Lower leg skin (tissue), 4 donors: Measurements from ENCODE around the gene RBL1. TPM values are rescaled to one million over a fixed set of nuclear protein-coding genes. Genes with fewer than 3 reads are reported as not detected.

Experiments used
- DNase-seq, 2 donors: peaks; one replicate each; pipeline ENCODE4 v3.0.0-alpha.2; 2019; ENCODE audit warnings: low spot score in 2 of 2
- H3K4me3 ChIP-seq: fragments of 200-600 bp; sonication (generic); 2 replicates; pipeline ENCODE4 v1.5.1; 2017; ENCODE audit warnings: mild to moderate bottlenecking, low read depth; ENCODE audit not compliant: poor library complexity, severe bottlenecking
- CTCF ChIP-seq, 3 donors: fragments of 450-650 bp; IDR thresholded peaks; one replicate each; pipeline ENCODE4 v1.5.1; 2016; ENCODE audit warnings: antibody characterized with exemption in 3 of 3, mild to moderate bottlenecking in 3 of 3, moderate library complexity in 2 of 3
- POLR2A ChIP-seq, 2 donors: fragments of 450-650 bp; IDR thresholded peaks; one replicate each; pipeline ENCODE4 v1.6.1; 2016 to 2017; ENCODE audit warnings: antibody characterized with exemption in 2 of 2, mild to moderate bottlenecking in 1 of 2, moderate library complexity in 1 of 2
- WGBS, 2 donors: methylation state at CpG; one replicate each; pipeline ENCODE4 v1.1.5; 2018; 5-methylcytosine and 5-hydroxymethylcytosine counted together
- intact Hi-C: fragments of 100-400 bp; cut with DNase I; formaldehyde crosslinking; loops from one replicate; pipeline ENCODE4 v1.15.0; 2023; ENCODE audit warnings: low total_unique reads
- total RNA-seq, 4 donors: library from RNA; depleted of rRNA; stranded (reverse); fragments of >200 nt; gene quantifications; one replicate each; pipeline ENCODE4 v1.1.0, GENCODE V29; 2016

Gene RBL1
- total RNA-seq, 4 donors from 2014 or later: 3.4 to 5.3 (median 4.8) TPM

DNA sequence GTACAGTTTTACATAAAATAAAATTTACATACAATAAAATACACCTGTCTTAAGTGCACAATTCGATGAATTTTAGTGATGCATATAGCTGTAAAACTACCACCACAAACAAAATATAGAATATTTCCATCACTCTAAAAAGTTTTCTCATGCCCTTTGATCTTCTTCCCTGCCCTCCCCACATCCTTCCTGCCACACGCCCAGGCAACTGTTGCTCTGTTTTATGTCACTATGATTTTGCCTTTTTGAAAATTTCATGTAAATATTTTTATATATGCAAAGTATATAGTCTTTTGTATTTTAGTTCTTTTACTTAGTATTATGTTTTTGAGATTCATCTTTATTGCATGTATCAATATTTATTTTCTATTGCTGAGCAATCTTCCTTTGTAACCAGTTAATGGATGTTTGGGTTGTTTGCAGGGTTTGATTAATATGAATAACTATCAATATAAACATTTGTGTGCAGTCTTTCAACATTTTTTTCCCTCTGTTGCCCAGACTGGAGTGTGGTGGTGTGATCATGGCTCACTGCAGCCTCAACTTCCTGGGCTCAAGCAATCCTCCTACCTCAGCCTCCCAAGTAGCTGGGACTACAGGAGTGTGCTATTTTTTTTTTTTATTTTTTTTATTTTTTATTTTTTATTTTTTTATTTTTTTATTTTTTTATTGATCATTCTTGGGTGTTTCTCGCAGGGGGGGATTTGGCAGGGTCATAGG is 120.5 kb downstream of the RBL1 start:
- intact Hi-C loops: no loop called here
- 66% methylated on average over 3 of the region's 3 CpGs for WGBS, 2 donors
- TF ChIP-seq CTCF (IDR thresholded peaks at IDR 0.05) (no peak), POLR2A (IDR thresholded peaks at IDR 0.05) (no peak)
- no peak overlapping the region for H3K4me3 ChIP-seq
- no peak for DNase-seq

DNA sequence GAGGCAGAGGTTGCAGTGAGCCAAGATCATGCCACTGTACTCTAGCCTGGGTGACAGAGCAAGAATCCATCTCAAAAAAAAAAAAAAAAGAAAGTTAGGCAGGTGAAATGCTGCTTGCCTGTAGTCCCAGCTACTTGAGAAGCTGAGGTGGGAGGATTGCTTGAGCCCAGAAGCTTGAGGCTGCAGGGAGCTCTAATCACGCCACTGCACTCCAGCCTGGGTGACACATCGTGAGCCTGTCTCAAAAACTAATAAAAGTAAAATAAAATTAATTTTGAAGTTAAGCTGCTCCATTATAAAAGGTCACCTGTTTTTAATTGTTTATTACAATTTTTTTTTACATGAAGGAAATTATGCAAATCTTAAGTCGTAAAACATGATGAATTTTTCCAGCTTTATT is 121.1 kb downstream of the RBL1 start:
- H3K4me3 ChIP-seq: no peak overlapping the region
- intact Hi-C loops: no loop called here
- 78 to 79% methylated on average over 3 of the region's 3 CpGs for WGBS, 2 donors
- no peak for DNase-seq
- no peak for TF ChIP-seq CTCF (IDR thresholded peaks at IDR 0.05)
- no peak for TF ChIP-seq POLR2A (IDR thresholded peaks at IDR 0.05)

DNA sequence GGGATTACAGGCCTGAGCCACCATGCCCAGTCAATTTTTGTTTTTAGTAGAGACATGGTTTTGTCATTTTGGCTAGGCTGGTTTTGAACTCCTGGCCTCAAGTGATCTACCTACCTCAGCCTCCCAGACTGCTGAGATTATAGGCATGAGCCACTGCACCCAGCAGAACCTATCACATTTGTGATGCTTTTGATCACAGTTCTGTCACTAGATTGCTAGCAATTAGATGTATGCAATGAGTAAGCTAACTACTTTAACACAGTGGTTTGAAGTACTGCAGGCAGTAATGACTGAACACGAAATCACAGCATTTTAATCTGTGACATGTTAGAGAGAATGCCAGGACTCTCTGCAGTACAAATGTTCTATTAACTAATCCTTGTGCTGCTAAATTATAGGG is 124.7 kb downstream of the RBL1 start:
- no peak overlapping the region for H3K4me3 ChIP-seq
- 52 to 68% methylated on average over 1 of the region's 1 CpG for WGBS, 2 donors
- no peak for TF ChIP-seq POLR2A (IDR thresholded peaks at IDR 0.05)
- no peak for TF ChIP-seq CTCF (IDR thresholded peaks at IDR 0.05)
- intact Hi-C loops: no loop called here
- no peak for DNase-seq

- 82 to 88% methylated on average over 10 of the region's 10 CpGs for WGBS, 2 donors
- no peak for TF ChIP-seq POLR2A (IDR thresholded peaks at IDR 0.05)
- no peak for TF ChIP-seq CTCF (IDR thresholded peaks at IDR 0.05)
- no peak overlapping the region for H3K4me3 ChIP-seq
- intact Hi-C loops: no loop called here
- no peak for DNase-seq
Observed at GRCh38 chr20:36969478-36970186, 126.2 kb downstream of the RBL1 start.

GRCh38 chr20:36969051-36969450 is 126.7 kb downstream of the RBL1 start:
- TF ChIP-seq POLR2A (IDR thresholded peaks at IDR 0.05) (no peak), CTCF (IDR thresholded peaks at IDR 0.05) (no peak)
- no peak overlapping the region for H3K4me3 ChIP-seq
- intact Hi-C loops: no loop called here
- WGBS, 2 donors: 82 to 86% methylated on average over 4 of the region's 4 CpGs
- no peak for DNase-seq
